Measurements from ENCODE around the gene ATG10.

DNA sequence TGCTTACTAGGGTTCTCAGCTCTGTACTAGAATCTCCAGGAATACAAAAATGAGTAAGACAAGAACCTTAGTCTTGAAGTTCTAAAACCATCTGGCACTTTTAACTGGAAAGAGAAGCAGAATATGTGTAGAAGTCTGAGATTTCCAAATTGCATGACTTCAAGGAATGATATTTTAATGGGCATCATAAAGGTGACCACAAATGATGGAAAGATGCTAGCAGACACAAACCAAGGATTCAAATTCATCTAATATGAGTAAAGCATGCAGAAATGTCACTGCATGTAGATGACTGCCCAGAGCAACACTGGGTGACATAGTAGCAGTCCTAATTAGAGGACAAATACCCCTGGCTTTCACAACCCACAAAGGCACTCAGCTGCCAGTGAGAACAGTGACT is 189.1 kb downstream of the ATG10 start:
- TF ChIP-seq, protein P1, sequence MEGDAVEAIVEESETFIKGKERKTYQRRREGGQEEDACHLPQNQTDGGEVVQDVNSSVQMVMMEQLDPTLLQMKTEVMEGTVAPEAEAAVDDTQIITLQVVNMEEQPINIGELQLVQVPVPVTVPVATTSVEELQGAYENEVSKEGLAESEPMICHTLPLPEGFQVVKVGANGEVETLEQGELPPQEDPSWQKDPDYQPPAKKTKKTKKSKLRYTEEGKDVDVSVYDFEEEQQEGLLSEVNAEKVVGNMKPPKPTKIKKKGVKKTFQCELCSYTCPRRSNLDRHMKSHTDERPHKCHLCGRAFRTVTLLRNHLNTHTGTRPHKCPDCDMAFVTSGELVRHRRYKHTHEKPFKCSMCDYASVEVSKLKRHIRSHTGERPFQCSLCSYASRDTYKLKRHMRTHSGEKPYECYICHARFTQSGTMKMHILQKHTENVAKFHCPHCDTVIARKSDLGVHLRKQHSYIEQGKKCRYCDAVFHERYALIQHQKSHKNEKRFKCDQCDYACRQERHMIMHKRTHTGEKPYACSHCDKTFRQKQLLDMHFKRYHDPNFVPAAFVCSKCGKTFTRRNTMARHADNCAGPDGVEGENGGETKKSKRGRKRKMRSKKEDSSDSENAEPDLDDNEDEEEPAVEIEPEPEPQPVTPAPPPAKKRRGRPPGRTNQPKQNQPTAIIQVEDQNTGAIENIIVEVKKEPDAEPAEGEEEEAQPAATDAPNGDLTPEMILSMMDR (IDR thresholded peaks at IDR 0.05), result no peak
- TF ChIP-seq POLR2A (IDR thresholded peaks at IDR 0.05), result no peak
